Stimulated activated CD4-positive, alpha-beta T cell treated with anti-CD3 and anti-CD28 coated beads, TNF-alpha, amount 100 ng/mL, for 24 hours (primary cell): Measurements from ENCODE around the gene S1PR5.
A peak's percentile ranks its signal among the peaks of the same experiment; 100 is the strongest.
"Not testable (repeated sequence)": the region's sequence is repeated elsewhere in the genome, so short reads cannot be mapped to it uniquely, and the experiment has no call there.

Experiments used
- DNase-seq, 3 experiments: peaks; one replicate each; pipeline ENCODE4 v3.0.0-alpha.2; 2020; ENCODE audit warnings: low read depth in 3 of 3

Gene S1PR5

DNA sequence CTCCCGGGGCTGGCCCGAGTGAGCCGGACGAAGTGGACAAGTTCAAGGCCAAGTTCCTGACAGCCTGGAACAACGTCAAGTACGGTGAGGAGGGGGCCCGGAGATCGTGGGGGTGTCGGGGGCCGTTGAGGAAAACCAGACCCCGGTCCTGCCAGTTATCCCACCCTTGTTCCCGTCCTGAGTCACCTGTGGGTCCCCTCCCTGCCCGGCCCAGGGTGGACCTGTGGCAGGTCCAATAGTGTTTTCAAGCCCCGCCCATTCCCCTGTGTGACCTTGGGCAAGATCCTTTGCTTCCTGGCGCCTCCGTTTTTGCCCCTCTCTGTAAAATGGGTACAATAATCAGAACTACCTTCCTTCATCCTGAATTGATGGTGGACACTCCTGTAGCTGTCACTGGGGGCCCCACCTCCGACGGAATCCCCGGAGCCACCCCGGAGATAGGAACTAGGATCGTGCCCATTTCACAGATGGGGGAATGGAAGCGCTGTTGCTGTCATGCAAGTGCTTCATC lies 27.1 kb upstream of the S1PR5 start:
- DNase-seq: no peak

DNA sequence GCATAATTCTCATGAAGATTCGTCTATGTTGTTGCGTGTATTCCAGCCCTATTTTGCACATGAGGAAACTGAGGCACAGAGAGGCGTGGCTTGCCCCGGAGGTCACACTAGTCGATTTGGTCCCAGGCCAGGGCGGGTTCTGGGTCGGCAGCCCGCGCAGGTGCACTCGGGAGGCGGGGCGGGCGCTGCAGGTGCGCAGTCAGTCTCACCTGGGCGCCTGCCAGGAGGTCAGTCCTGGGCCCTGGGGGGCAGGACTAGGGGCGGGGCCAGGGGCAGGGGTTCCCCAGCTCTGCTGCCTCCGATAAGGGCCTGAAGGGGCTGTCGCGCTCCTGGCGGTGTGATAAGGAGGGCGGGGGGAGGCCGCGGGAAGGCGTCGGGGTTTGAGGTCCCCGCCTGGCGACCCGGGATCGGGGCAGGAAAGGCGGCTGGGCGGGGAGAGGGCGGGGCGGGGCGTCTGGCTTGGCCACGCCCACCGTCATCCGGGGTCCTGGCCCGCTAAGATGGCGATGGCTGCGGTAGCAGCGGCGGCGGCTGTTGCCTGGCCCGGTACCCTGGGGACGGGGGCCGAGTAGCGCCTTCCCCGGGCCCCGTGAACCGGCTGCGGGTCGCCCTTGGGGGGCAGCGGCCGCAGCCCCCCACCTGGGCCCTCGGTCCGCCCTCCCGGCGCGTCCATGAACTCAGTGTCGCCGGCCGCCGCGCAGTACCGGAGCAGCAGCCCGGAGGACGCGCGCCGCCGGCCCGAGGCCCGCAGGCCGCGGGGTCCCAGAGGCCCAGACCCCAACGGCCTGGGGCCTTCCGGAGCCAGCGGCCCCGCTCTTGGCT lies 26.4 kb upstream of the S1PR5 start, which contains the start of gene ATG4D:
TSS of gene ATG4D (plus strand) at position 485 of the 822 bp plus-strand sequence. CDS start at position 672, 187 bp downstream.
- DNase-seq: peak; percentile 55 to 79 (median 62)

DNA sequence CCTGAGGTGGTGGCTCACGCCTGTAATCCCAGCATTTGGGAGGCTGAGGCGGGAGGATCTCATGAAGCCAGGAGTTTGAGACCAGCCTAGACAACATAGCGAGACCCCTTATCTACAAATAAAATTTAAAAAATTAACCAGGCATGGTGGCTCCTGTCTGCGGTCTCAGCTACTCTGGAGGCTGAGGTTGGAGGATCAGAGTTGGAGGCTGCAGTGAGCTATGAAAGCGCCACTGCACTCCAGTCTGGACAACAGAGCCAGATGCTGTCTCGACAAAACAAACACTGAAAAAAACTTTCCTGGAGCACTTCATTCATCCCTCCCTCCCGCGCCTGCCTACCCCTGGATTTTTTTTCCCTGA lies 25.8 kb upstream of the S1PR5 start:
- no peak for DNase-seq

DNA sequence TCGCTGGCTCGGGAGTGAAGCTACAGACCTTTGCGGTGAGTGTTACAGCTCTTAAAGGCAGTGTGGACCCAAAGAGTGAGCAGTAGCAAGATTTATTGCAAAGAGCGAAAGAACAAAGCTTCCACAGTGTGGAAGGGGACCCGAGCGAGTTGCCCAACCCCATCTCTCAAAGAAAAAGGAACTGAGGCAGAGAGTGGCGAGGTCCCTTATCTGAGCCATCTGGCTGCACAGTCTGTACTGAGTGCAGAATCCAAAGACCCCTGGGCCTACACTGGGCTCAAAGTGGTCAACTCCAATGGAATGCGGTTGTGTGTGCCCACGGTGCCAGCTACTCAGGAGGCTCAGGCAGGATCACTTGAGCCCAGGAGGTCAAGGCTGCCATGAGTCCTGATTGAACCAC lies 21.8 kb upstream of the S1PR5 start:
- not testable (repeated sequence) for DNase-seq

DNA sequence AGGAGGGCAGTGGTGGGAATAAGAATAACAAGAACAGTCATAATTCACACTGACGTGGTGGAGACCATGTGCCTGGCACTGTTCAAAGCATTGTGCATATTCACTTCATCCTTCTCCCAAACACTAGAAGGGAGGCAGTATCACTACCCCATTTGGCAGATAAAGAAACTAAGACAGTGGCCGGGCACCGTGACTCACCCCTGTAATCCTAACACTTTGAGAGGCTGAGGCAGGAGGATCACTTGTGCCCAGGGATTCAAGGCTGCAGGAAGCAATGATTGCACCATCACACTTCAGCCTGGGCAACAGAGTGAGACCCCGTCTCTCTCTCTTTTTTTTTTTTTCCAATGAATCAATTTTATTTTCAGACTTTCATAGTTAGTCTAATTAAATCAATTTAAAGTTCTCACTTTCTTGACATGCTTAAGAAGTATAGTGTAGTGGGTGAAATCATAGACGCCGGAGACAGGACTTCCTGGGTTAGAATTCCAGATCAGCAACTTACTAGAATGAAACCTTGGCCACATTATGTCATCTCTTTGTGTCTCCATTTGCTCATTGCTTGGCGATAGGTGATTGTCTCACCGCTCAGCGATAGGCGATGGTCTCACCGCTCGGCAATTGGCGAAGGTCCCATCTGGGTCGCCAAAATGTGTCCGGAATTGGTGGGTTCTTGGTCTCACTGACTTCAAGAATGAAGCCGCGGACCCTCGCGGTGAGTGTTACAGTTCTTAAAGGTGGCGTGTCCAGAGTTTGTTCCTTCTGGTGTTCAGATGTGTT lies 21.1 kb upstream of the S1PR5 start:
- DNase-seq: no peak

DNA sequence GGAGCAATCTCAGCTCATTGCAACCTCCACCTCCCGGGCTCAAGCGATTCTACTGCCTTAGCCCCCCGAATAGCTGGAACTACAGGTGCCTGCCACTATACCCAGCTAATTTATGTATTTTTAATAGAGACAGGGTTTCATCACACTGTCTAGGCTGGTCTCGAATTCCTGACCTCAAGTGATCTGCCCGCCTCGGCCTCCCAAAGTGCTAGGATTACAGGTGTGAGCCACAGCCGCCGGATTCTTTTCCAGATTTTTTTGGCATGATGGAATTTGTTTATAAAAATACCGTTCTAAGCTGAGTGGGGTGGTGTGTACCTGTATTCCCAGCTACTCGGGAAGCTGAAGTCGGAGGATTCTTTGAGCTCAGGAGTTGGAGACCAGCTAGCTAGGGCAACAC lies 20.4 kb upstream of the S1PR5 start:
- no peak for DNase-seq

DNA sequence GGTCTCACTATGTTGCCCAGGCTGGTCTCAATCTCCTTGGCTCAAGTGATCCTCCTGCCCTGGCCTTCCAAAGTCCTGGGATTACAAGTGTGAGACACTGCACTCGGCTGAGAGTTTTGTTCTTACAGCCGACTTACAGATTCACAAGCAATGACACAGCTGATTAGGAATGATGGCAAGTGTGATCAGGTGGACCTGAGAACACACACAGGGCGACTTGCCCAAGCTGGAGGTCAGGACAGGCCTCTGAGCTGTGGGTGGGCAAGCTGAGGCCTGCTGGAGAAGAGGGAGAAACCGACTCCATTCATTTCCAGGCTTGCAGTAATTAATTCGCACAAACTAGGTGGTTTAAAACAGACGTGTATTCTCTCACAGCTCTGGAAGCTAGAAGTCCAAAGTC lies 18.4 kb upstream of the S1PR5 start:
- DNase-seq: no peak

DNA sequence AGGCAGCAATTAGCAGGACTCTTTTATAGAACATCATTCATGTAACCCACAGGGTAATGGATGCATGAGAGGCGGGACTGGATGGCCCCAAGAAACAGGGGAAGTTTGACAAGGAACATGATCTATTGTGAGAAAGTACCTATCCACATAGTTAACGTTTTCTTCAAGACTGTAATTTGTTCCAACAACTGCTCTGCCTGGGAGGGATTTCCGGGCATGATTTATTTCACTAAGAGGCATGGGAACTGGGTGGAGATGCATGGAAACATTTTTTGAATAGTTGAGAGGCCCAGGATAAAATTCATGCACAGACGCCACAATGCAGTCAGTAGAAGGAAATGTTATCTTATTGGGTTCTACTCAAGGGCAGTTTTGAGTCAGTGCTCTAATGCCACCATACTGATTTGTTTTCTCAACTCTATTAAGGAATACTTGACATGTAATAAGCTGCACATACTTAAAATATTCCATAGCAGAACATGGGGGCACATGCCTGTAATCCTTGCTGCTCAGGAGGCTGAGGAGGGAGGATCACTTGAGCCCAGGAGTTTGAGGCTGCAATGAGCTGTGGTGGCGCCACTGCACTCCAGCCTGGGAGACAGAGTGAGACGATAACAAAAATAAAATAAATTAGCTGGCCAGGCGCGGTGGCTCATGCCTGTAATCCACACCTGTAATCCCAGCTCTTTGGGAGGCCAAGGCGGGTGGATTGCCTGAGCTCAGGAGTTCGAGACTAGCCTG lies 16.6 kb upstream of the S1PR5 start:
- DNase-seq: no peak

DNA sequence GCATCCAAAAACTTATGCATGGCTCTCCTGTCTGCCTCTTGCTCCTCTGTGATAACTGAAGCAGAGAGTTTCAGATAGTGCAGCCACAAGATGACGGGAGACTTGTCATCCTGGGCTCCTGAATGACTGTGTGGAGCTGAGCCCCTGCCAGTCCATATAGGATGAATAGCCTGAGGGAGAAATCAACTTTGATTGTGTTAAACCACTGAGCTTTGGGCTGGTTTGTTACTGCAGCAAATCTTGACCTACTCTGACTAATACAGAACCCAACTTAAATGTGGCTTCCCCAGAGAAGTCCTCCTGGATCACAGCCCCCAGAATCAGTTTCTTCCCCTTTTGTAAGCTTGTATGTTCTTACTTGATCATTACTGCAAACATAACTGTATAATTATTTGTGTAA lies 15.2 kb upstream of the S1PR5 start:
- no peak for DNase-seq

DNA sequence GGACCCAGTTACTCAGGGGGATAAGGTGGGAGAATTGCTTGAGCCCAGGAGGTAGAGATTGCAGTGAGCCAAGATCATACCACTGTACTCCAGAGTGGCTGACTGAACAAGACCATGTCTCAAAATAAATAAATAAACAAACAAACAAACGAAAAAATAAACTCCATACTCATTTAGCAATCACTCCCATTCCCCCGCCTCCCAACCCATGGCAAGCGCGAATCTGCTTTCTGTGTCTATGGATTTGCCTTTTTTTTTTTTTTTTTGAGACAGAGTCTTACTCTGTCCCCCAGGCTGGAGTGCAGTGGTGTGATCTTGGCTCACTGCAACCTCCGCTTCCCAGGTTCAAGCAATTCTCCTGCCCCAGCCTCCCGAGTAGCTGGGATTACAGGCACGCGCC lies 9.6 kb upstream of the S1PR5 start:
- DNase-seq: not testable (repeated sequence)

DNA sequence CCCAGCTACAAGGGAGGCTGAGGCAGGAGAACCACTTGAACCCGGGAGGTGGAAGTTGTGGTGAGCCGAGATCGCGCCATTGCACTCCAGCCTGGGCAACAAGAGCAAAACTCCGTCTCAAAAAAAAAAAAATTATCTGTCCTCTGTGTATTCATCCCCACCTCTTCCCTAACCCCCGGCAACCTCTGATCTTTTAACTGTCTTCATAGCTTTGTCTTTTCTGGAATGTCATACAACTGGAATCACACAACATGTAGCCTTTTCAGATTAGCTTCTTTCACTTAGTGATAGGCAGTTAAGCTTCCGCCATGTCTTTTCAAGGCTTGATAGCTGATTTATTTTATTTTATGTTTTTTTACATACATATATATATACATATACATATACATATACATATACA lies 8.4 kb upstream of the S1PR5 start:
- DNase-seq: no peak

DNA sequence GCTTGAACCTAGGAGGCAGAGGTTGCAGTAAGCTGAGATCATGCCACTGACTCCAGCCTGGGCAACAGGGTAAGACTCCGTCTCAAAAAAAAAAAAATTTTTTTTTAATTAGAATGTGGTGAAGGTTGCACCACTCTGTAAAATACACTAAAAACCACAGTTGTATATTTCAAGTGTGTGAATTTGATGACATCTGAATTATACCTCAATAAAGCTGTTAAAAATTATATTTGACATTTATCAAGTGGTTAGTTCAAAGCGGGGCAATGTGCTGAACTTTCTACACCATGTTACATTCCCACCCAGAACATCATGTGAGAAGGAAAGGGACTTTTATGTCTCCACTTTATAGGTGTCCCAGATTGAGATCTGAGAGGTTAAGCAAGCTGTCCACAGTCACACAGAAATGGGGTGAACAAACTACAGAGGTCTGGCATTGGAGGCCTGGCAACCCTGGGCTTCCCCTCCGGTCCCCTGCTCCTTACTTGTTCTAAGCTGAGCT lies 5.9 kb upstream of the S1PR5 start:
- no peak for DNase-seq

DNA sequence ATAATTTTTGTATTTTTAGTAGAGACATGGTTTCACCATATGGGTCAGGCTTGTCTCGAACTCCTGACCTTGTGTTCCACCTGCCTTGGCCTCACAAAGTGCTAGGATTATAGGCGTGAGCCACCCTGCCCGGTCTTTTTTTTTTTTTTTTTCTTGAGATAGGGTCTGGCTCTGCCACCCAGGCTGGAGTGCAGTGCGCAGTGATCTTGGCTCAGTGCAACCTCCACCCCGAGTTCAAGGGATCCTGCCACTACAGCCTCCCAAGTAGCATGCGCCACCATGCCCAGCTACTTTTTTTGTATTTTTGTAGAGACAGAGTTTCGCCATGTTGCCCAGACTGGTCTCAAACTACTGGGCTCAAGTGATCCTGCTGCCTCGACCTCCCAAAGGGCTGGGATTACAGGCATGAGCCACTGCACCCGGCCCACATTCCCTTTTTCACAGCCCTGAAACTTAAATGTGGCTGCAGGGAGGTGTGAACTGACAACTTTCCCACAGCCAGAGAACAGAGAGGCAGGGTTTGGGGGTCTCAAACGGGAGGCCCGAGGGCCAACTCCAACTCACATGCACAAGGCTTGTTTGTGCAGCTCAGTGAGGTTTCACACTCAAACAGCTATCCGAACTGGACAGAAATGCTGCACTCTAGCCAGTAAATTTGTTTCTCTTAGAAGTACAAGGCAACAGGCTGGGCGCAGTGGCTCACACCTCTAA lies 4.4 kb upstream of the S1PR5 start:
- DNase-seq: no peak

DNA sequence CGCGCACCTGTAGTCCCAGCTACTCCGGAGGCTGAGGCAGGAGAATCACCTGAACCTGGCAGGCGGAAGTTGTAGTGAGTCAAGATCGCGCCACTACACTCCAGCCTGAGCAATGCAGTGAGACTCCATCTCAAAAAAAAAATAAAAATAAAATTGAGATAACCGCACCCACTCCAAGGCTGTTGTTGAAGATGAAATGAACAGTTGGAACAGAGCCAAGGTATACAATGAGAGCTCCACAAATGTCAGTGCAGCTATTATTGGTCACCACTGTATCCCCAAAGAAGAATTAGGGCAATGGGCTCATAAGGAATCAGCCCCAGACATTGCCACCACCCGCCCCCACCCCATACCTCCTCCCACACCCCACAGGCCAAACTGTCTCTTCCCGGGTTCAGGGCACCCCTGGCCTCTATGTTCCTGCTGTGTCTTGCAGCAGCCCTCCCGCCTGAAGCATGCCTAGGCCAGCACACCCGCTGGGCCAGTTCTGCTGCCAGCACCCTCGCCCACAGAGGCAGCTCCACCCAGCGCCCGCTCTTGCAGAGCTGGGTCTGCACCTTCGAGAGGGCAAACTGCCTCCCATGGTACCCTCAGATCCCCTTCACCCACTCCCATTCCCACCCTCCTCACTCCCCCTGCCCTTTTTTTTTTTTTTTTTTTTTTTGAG lies 3.5 kb upstream of the S1PR5 start:
- no peak for DNase-seq

DNA sequence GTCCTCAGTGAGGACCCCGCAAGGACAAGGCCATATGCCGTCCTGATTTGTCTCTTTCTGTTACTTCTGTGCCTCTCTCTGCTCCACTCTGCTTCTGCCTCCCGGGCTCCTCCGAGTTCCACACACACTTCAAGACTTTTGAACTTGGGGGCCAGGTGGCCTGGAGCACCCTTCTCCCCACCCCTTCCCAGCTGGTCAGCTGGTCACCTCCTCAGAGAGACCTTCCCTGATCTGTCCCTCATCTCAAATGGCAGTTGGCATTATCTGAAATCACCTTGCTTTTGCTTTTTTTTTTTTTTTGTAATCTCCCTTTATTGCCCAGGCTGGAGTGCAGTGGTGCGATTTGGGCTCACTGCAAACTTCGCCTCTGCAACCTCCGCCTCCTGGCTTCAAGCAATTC lies 2.2 kb upstream of the S1PR5 start:
- DNase-seq: no peak

DNA sequence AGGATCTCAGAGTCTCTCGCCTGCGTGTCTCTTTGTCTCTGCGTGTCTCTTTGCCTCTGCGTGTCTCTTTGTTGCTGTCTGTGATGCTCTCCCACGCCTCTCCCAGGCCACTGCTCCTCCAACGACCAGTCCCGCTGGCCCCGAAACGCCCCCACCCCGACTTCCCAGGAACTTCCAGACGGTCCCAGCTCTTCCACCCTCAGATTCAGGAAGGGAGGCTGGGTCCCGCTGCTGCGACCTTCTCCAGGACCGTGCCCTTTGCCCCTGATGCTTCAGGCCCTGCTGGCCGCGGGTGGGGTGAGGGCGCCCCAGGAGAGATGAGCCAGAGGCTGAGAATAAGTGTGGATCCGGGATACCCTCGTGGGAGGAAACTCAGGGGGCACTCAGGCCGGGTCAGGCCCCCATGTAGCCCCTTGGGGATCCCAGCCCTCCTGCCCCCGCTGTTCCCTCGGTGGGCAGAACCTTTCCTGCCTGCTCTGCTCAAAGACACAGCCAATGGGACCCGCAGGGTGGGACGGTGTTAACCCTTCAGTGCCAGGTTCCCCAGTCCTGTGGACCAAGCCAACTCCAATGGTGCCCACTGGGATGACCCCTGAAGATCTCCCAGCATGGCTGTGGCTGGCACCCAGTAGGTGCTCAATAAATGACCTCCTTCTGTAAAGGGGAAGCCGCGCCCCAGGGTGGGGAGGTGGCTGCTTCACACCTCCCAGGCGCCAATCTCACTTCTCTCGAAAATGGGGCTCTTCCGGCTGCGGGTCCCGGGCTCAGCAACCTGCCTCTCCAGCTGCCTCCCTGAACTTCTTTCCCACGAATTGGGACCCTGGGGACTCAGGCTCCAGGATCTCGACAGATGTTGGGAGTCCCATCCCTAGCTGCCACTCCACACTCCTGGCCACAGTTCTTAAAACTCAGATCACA lies 1.5 kb upstream of the S1PR5 start:
- no peak for DNase-seq

DNA sequence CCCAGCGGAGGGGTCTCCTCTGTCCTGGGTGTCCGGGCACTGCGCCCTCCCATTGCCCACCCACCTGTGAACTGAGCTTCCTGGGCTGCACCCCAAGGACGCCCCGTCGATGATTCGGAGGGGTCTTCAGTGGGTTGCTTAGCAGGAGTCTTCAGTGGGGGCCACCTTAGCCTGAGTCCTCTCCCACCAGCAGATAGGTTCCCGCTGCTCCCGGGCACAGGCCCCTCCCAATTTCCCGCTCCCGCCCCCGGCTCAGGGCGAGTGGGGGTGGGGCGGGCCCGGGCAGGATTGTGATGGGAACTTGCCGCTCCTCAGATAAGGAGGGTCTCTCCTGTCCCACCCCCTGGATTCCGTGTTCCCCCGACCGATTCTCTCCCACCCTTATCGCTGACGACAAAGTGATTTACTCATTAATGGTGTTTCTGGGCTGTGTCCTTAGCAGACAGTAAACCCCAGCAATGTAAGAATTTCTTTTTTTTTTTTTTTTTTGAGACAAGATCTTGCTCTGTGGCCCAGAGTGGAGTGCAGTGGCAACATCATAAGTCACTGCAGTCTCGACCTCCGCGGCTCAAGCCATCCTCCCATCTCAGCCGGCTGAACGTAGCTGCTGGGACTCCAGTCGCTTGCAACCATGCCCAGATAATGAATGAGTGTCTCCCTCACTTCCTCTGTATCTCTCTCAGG lies 655 bp upstream of the S1PR5 start:
- no peak for DNase-seq

DNA sequence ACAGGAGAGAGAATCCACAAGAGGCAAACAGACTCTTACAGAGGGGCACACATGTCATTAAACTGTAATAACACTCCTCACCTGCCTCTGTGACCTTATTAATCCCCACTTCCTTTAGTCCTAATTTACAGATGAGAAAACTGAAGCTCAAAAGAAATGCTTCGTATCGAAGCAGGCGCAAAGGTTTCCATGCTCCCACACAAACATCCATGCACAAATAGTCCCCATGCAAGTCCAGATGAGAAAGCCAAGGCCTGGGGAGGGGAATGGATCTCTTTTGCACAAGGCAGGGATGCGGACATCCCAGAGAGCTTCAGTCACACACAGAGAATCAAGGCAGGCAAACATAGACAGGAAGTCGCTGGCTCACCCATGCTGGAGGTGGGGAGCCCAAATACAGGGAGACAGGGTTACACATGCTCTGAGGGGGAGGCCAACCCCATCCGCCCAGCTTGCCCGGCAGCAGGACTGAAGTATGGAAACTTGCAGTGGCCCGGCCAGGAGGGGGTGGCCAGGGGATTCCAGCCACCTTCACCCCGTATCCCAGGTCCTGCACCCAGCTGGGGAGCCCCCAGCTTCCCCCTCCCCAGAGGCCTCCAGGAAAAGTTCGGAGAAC lies 468 bp downstream of the S1PR5 start:
- DNase-seq: no peak

DNA sequence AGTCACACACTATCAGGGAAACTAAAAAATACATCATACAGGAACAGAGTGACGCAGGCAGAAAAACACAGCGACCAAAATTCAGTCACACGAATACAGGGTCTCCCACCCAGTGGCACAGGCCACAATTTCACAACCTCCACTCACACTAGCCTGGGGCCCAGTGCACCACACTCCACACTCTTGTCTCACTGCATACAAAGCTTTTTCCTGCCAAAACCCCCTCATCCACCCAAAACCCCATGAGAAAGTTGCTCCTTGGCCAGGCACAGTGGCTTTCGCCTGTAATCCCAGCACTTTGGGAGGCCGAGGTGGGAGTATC lies 1.2 kb downstream of the S1PR5 start:
- DNase-seq: no peak
